Fibroblast of villous mesenchyme (primary cell): Measurements from ENCODE around the gene SIDT1. TPM values are rescaled to one million over a fixed set of nuclear protein-coding genes. Genes with fewer than 3 reads are reported as not detected.

Source experiments
- DNase-seq: peaks from one replicate; pipeline ENCODE4 v3.0.0-alpha.2; 2010; ENCODE audit warnings: low read depth
- H3K4me3 ChIP-seq: 2 replicates; pipeline ENCODE4 v1.5.1; 2011; ENCODE audit warnings: low read depth, mild to moderate bottlenecking, low read length
- small RNA-seq: library from RNA; depleted of rRNA; stranded (forward); fragments of <200 nt; gene quantifications from one replicate; pipeline ENCODE3, GENCODE V24; 2012
- total RNA-seq: library from RNA; depleted of rRNA; stranded (reverse); fragments of >200 nt; gene quantifications from 2 replicates; pipeline ENCODE4 v1.2.3, GENCODE V29; 2012
- TF ChIP-seq, protein P1 (sequence below): IDR thresholded peaks from 2 replicates; pipeline ENCODE4 v1.5.1; 2012; ENCODE audit warnings: low read depth, mild to moderate bottlenecking, low read length; ENCODE audit not compliant: insufficient read depth

SIDT1 gene
- total RNA-seq, 1 donor, result not detected

DNA sequence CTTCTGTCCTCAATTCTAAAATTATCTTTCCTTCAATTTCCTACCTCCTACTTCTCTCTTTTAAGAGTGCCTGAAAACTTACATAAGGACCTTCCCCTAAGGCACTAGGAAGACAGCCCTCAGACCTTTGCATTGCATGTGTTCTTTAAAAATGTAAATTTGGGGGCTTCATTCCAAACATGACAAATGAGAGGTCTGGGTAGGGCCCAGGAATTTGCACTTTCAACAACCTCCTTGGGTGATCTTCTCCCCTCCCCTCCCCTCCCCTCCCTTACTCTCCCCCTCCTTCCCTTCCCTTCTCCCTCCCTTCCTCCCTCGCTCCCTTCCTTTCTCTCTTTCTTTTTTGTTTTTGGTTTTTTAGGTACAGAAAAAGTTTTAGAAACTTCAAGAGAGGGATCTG is 145.4 kb downstream of the SIDT1 start:
- TF ChIP-seq, protein P1, sequence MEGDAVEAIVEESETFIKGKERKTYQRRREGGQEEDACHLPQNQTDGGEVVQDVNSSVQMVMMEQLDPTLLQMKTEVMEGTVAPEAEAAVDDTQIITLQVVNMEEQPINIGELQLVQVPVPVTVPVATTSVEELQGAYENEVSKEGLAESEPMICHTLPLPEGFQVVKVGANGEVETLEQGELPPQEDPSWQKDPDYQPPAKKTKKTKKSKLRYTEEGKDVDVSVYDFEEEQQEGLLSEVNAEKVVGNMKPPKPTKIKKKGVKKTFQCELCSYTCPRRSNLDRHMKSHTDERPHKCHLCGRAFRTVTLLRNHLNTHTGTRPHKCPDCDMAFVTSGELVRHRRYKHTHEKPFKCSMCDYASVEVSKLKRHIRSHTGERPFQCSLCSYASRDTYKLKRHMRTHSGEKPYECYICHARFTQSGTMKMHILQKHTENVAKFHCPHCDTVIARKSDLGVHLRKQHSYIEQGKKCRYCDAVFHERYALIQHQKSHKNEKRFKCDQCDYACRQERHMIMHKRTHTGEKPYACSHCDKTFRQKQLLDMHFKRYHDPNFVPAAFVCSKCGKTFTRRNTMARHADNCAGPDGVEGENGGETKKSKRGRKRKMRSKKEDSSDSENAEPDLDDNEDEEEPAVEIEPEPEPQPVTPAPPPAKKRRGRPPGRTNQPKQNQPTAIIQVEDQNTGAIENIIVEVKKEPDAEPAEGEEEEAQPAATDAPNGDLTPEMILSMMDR, result no peak
- no peak overlapping the region for H3K4me3 ChIP-seq
- no peak for DNase-seq

DNA sequence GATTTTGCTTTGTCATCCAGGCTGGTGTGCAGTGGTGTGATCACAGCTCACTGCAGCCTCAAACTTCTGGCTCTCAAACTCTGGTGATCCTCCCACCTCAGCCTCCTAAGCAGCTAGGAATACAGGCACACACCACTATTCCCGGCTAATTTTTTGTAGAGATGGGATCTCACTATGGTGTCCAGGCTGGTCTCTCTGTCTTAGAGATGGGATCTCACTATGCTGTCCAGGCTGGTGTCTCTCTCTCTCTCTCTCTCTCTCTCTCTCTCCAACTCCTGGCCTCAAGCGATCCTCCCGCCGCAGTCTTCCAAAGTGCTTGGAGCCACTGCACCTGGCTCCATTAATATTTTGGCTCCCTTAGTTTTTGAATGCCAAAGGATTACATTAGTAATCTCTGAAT is 146.4 kb downstream of the SIDT1 start:
- DNase-seq, result no peak
- TF ChIP-seq, protein P1, result no peak
- H3K4me3 ChIP-seq, result no peak overlapping the region

Small RNAs within 50 kb of the gene (small RNA-seq; reads per million reads assigned to genes)
- not detected for gene MIR4446
- gene RN7SL767P, result not detected

Other genes starting within 250 kb of the SIDT1 start
- gene CFAP44, start 91.1 kb upstream of the SIDT1 start, total RNA-seq, result 1.9 and 2.6 TPM in 2 replicates
- gene SPICE1, start 17.4 kb upstream of the SIDT1 start, total RNA-seq, result 10.3 and 16.8 TPM in 2 replicates
- gene USF3, start 164.1 kb downstream of the SIDT1 start, total RNA-seq, result 7.7 and 12.5 TPM in 2 replicates
- gene NAA50, start 213.7 kb downstream of the SIDT1 start, total RNA-seq, result 140 and 141 TPM in 2 replicates
- 85.7 and 117 TPM in 2 replicates for gene ATP6V1A, start 214.5 kb downstream of the SIDT1 start, total RNA-seq